HCT116 (cell line): Measurements from ENCODE around the gene PC. TPM values are rescaled to one million over a fixed set of nuclear protein-coding genes. Genes with fewer than 3 reads are reported as not detected.

Experiments
- ATAC-seq: fragments of 200-7000 bp; cut with Tn5 transposase; 2 replicates; pipeline ENCODE4 v1.9.1; 2020; ENCODE audit warnings: mild to moderate bottlenecking, moderate library complexity
- BruUV-seq: library from RNA; stranded (reverse); fragments of 400-500 nt; replicated peaks from 2 replicates; lab custom pipeline; 2021; lab: Mats Ljungman, UMichigan
- CTCF ChIA-PET: fragments of 300-600 bp; sonication (Branson Sonifier 250); formaldehyde crosslinking; loops from one replicate; lab custom pipeline; 2021; ENCODE audit warnings: antibody characterized with exemption; lab: Charles Lee
- POLR2A ChIA-PET: fragments of 300-600, 350-600 bp; sonication (Branson Sonifier 250); formaldehyde crosslinking; loops from one replicate; lab custom pipeline; 2021; ENCODE audit warnings: antibody characterized with exemption; lab: Charles Lee
- RAD21 ChIA-PET, 2 experiments: fragments of 300-600 bp; sonication (Branson Sonifier 250); formaldehyde crosslinking; loops; one replicate each; lab custom pipeline; 2023; ENCODE audit warnings: low total read pairs in 2 of 2; ENCODE audit not compliant: uncharacterized antibody in 2 of 2, unreplicated experiment in 2 of 2, low non-redundant PET in 1 of 2; lab: Charles Lee
- DNase-seq: peaks from one replicate; pipeline ENCODE4 v3.0.0-alpha.2; 2010; ENCODE audit warnings: low read depth, low spot score
- H2AFZ ChIP-seq: fragments of 200-600 bp; shearing (Covaris generic), sonication (generic); 2 replicates; pipeline ENCODE4 v1.6.1; 2017; ENCODE audit warnings: low read depth, mixed run types, mixed read lengths, antibody characterized with exemption, low read length; ENCODE audit not compliant: poor library complexity, severe bottlenecking
- H3K27ac ChIP-seq: 2 replicates; pipeline ENCODE4 v1.5.1; 2012; ENCODE audit warnings: low read depth, low read length
- H3K27me3 ChIP-seq: fragments of 200-600 bp; sonication (generic); 2 replicates; pipeline ENCODE4 v1.6.1; 2016; ENCODE audit warnings: mixed run types, low read length, mixed read lengths; ENCODE audit not compliant: insufficient read depth
- H3K36me3 ChIP-seq, 2 experiments: fragments of 200-500 bp in 1 of 2; fragments of 200-600 bp in 1 of 2; sonication (Bioruptor generic) in 1 of 2; sonication (generic) in 1 of 2; 2 replicates each; pipeline versions ENCODE4 v1.5.1 to v1.6.1; 2014 to 2016; ENCODE audit warnings: low read length in 2 of 2, inconsistent platforms in 1 of 2, mixed read lengths in 1 of 2, mixed run types in 1 of 2; ENCODE audit not compliant: insufficient read depth in 2 of 2, control insufficient read depth in 1 of 2
- H3K4me1 ChIP-seq, 2 experiments: fragments of 200-600 bp in 1 of 2; sonication (generic) in 1 of 2; 2 replicates each; pipeline versions ENCODE4 v1.5.1 to v1.6.1; 2012 to 2017; ENCODE audit warnings: low read length in 2 of 2, inconsistent platforms in 1 of 2, mild to moderate bottlenecking in 1 of 2, mixed read lengths in 1 of 2, mixed run types in 1 of 2, moderate library complexity in 1 of 2; ENCODE audit not compliant: insufficient read depth in 2 of 2, control insufficient read depth in 1 of 2
- H3K4me2 ChIP-seq: fragments of 200-600 bp; sonication (generic); 2 replicates; pipeline ENCODE4 v1.6.1; 2017; ENCODE audit warnings: mixed run types, low read length, mixed read lengths
- H3K4me3 ChIP-seq, 2 experiments: fragments of 200-600 bp in 1 of 2; sonication (generic) in 1 of 2; replicated peaks in 1 of 2; 2 replicates each; pipeline ENCODE4 v1.5.1; 2011 to 2016; ENCODE audit warnings: low read length in 2 of 2, control low read depth in 1 of 2, low read depth in 1 of 2, mild to moderate bottlenecking in 1 of 2, mixed read lengths in 1 of 2, mixed run types in 1 of 2
- H3K79me2 ChIP-seq: fragments of 200-600 bp; sonication (generic); 2 replicates; pipeline ENCODE4 v1.6.1; 2017; ENCODE audit warnings: mild to moderate bottlenecking, mixed run types, low read length, moderate library complexity, mixed read lengths; ENCODE audit not compliant: insufficient read depth
- H3K9ac ChIP-seq: fragments of 200-600 bp; sonication (generic); 2 replicates; pipeline ENCODE4 v1.6.1; 2016; ENCODE audit warnings: low read length, mixed read lengths
- H3K9me2 ChIP-seq: fragments of 200-600 bp; sonication (generic), shearing (Covaris generic); 2 replicates; pipeline ENCODE4 v1.6.1; 2017; ENCODE audit warnings: mixed run types, mild to moderate bottlenecking, moderate library complexity; ENCODE audit not compliant: insufficient read depth
- H3K9me3 ChIP-seq, 2 experiments: fragments of 200-500 bp in 1 of 2; fragments of 200-600 bp in 1 of 2; sonication (Bioruptor generic) in 1 of 2; sonication (generic) in 1 of 2; 2 replicates each; pipeline ENCODE4 v1.6.1; 2014 to 2017; ENCODE audit warnings: low read length in 2 of 2, mixed read lengths in 2 of 2, inconsistent platforms in 1 of 2, low read depth in 1 of 2, mild to moderate bottlenecking in 1 of 2, mixed run types in 1 of 2, moderate library complexity in 1 of 2; ENCODE audit not compliant: control insufficient read depth in 1 of 2, insufficient read depth in 1 of 2
- H4K20me1 ChIP-seq: fragments of 200-600 bp; sonication (generic), shearing (Covaris generic); 2 replicates; pipeline ENCODE4 v1.6.1; 2017; ENCODE audit warnings: mixed run types, mild to moderate bottlenecking, moderate library complexity; ENCODE audit not compliant: insufficient read depth
- CEBPB ChIP-seq: IDR thresholded peaks from 2 replicates; pipeline ENCODE4 v1.6.1; 2012; ENCODE audit warnings: low read depth
- EGR1 ChIP-seq: IDR thresholded peaks from 2 replicates; pipeline ENCODE4 v1.6.1; 2012; ENCODE audit warnings: low read depth
- ELF1 ChIP-seq: IDR thresholded peaks from 2 replicates; pipeline ENCODE4 v1.6.1; 2012; ENCODE audit warnings: low read depth, borderline replicate concordance
- FOSL1 ChIP-seq: IDR thresholded peaks from 2 replicates; pipeline ENCODE4 v1.6.1; 2012; ENCODE audit warnings: low read depth
- POLR2A ChIP-seq: IDR thresholded peaks from 2 replicates; pipeline ENCODE4 v1.7.0; 2011; ENCODE audit warnings: borderline replicate concordance; ENCODE audit not compliant: insufficient read depth, insufficient read length; ENCODE audit errors: extremely low read depth
- RAD21 ChIP-seq: IDR thresholded peaks from 2 replicates; pipeline ENCODE4 v1.6.1; 2012; ENCODE audit warnings: low read depth, mild to moderate bottlenecking
- SIN3A ChIP-seq: IDR thresholded peaks from 2 replicates; pipeline ENCODE4 v1.6.1; 2012; ENCODE audit warnings: low read depth
- SRF ChIP-seq: IDR thresholded peaks from 2 replicates; pipeline ENCODE4 v1.6.1; 2012; ENCODE audit warnings: low read depth
- TCF7L2 ChIP-seq: IDR thresholded peaks from 2 replicates; pipeline ENCODE4 v1.7.0; 2011; ENCODE audit warnings: borderline replicate concordance, inconsistent platforms; ENCODE audit not compliant: insufficient read depth, insufficient read length; ENCODE audit errors: extremely low read depth
- YY1 ChIP-seq: IDR thresholded peaks from 2 replicates; pipeline ENCODE4 v1.6.1; 2011; ENCODE audit warnings: low read length, low read depth, moderate library complexity, mild to moderate bottlenecking; ENCODE audit not compliant: insufficient replicate concordance; ENCODE audit errors: extremely low read depth
- ZBTB33 ChIP-seq: IDR thresholded peaks from 2 replicates; pipeline ENCODE4 v1.6.1; 2011; ENCODE audit warnings: mild to moderate bottlenecking, low read length, moderate library complexity; ENCODE audit not compliant: insufficient replicate concordance; ENCODE audit errors: extremely low read depth
- ZFX ChIP-seq: fragments of 450-650 bp; IDR thresholded peaks from 2 replicates; pipeline ENCODE4 v1.6.1; 2017
- intact Hi-C: fragments of 100-400 bp; cut with micrococcal nuclease; formaldehyde crosslinking; loops from 2 replicates; pipeline ENCODE4 v1.10.0; 2022
- total RNA-seq: library from RNA; stranded (reverse); gene quantifications from one replicate; pipeline ENCODE4 v1.2.1, GENCODE V29; 2021; ENCODE audit not compliant: unreplicated experiment
- TF ChIP-seq, protein P1 (sequence below): IDR thresholded peaks from 2 replicates; pipeline ENCODE4 v1.6.1; 2012; ENCODE audit warnings: low read depth
- TF ChIP-seq, protein P2 (sequence below), 3 experiments: fragments of 200-600 bp in 1 of 3; sonication (generic) in 1 of 3; IDR thresholded peaks in 2 of 3; conservative IDR thresholded peaks in 1 of 3; 2 replicates each; pipeline ENCODE4 v1.5.1; 2012 to 2017; ENCODE audit warnings: low read depth in 2 of 3, low read length in 2 of 3, antibody characterized with exemption in 1 of 3, borderline replicate concordance in 1 of 3, control low read depth in 1 of 3, mild to moderate bottlenecking in 1 of 3, mixed read lengths in 1 of 3, mixed run types in 1 of 3, moderate library complexity in 1 of 3; ENCODE audit not compliant: insufficient read depth in 1 of 3

The PC gene
- total RNA-seq, 1 experiment from 2014 or later: 24.1 TPM

DNA sequence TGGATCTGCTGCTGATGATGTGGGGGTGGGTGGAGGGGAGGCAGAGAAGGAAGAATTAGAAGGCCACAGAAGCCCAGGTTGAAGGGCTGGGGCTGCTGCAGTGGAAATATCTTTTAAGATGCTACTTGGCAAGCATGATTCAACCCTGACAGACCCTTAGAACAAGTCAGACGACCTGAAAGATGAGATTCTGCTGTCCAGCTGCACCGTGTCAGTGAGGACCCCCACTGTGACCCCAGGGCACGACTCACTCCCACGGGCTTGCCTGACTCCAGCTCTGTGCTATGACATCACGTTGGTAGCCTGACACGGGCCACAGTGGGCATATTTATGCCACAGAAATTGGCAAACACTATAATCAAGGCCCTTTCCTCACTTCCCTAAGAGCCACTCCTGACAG lies 65.3 kb downstream of the PC start:
- no peaks in the 10 kb centered on the region for H4K20me1 ChIP-seq
- H3K4me1 ChIP-seq: peaks cover 31 to 55% of the 10 kb centered on the region in 2 experiments
- H3K27ac ChIP-seq: peak overlapping the region; percentile 64
- H3K9ac ChIP-seq: no peak overlapping the region
- H3K4me2 ChIP-seq: peak overlapping the region; percentile 67
- CTCF ChIA-PET: interaction anchor here (1.1 to 1.5 kb wide), 2 partner anchors 10 to 163 kb away, joined by 3 to 17 read pairs; no protein-coding TSS in a partner anchor
- no peak overlapping the region for H2AFZ ChIP-seq
- H3K79me2 ChIP-seq: no peaks in the 10 kb centered on the region
- intact Hi-C loops: loop anchor here (5.0 kb wide), 1 partner anchor 79 kb away; no protein-coding TSS in a partner anchor
- no peaks in the 10 kb centered on the region for H3K9me2 ChIP-seq
- no TSS peak for BruUV-seq
- no peak for TF ChIP-seq FOSL1
- TF ChIP-seq TCF7L2: no peak
- TF ChIP-seq ELF1: no peak
- TF ChIP-seq, protein P1, sequence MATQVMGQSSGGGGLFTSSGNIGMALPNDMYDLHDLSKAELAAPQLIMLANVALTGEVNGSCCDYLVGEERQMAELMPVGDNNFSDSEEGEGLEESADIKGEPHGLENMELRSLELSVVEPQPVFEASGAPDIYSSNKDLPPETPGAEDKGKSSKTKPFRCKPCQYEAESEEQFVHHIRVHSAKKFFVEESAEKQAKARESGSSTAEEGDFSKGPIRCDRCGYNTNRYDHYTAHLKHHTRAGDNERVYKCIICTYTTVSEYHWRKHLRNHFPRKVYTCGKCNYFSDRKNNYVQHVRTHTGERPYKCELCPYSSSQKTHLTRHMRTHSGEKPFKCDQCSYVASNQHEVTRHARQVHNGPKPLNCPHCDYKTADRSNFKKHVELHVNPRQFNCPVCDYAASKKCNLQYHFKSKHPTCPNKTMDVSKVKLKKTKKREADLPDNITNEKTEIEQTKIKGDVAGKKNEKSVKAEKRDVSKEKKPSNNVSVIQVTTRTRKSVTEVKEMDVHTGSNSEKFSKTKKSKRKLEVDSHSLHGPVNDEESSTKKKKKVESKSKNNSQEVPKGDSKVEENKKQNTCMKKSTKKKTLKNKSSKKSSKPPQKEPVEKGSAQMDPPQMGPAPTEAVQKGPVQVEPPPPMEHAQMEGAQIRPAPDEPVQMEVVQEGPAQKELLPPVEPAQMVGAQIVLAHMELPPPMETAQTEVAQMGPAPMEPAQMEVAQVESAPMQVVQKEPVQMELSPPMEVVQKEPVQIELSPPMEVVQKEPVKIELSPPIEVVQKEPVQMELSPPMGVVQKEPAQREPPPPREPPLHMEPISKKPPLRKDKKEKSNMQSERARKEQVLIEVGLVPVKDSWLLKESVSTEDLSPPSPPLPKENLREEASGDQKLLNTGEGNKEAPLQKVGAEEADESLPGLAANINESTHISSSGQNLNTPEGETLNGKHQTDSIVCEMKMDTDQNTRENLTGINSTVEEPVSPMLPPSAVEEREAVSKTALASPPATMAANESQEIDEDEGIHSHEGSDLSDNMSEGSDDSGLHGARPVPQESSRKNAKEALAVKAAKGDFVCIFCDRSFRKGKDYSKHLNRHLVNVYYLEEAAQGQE: no peak
- no peak for TF ChIP-seq SIN3A
- TF ChIP-seq, protein P2, sequence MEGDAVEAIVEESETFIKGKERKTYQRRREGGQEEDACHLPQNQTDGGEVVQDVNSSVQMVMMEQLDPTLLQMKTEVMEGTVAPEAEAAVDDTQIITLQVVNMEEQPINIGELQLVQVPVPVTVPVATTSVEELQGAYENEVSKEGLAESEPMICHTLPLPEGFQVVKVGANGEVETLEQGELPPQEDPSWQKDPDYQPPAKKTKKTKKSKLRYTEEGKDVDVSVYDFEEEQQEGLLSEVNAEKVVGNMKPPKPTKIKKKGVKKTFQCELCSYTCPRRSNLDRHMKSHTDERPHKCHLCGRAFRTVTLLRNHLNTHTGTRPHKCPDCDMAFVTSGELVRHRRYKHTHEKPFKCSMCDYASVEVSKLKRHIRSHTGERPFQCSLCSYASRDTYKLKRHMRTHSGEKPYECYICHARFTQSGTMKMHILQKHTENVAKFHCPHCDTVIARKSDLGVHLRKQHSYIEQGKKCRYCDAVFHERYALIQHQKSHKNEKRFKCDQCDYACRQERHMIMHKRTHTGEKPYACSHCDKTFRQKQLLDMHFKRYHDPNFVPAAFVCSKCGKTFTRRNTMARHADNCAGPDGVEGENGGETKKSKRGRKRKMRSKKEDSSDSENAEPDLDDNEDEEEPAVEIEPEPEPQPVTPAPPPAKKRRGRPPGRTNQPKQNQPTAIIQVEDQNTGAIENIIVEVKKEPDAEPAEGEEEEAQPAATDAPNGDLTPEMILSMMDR (IDR thresholded peaks at IDR 0.05 in 2 of 3, conservative IDR thresholded peaks at IDR 0.05 in 1 of 3; ENCODE audit: borderline replicate concordance in 1 of 3, insufficient read depth in 1 of 3, low read depth in 2 of 3, low read length in 2 of 3): no peak
- TF ChIP-seq EGR1: no peak
- TF ChIP-seq POLR2A: no peak
- TF ChIP-seq ZBTB33: no peak
- TF ChIP-seq SRF: no peak
- TF ChIP-seq RAD21: no peak
- TF ChIP-seq ZFX: no peak
- TF ChIP-seq YY1: no peak
- TF ChIP-seq CEBPB: no peak
- DNase-seq: no peak
- H3K36me3 ChIP-seq: no peaks in the 10 kb centered on the region
- ATAC-seq: no peak
- POLR2A ChIA-PET: interaction anchor here (1.1 kb wide), 1 partner anchor 9 kb away, joined by 3 read pairs; no protein-coding TSS in a partner anchor
- no peaks in the 10 kb centered on the region for H3K27me3 ChIP-seq
- RAD21 ChIA-PET: interaction anchor here in 1 of 2 experiments (0.7 kb wide), 1 partner anchor 51 kb away, joined by 5 read pairs; no protein-coding TSS in a partner anchor
- no peaks in the 10 kb centered on the region for H3K9me3 ChIP-seq
- peak overlapping the region in 1 of 2 experiments; percentile 32; a peak in 1 of 4 replicates for H3K4me3 ChIP-seq
